Central memory CD4-positive, alpha-beta T cell (primary cell): ENCODE measurements around the gene ROCK1.

Source experiments
- DNase-seq: peaks from one replicate; pipeline ENCODE4 v3.0.0; 2022

ROCK1 gene

DNA sequence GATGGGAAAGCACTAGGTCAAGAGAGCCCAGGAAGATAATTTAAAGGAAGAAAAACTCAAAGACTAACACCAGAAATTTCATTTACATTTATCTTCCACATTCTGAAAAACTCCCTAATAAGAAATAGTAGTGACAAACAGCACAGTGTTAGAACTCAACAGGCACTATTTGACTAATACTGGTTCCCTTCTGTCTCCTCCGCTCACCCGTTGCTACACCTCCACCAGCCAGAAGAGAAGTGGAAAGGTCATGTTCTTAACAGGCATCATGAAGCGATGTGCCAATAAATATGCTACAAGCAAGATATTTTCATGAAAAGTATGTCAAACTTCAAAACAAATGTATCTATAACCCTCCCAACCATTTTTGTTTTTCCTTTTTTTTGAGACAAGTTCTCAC, 5.7 kb downstream of the ROCK1 start:
- no peak for DNase-seq

DNA sequence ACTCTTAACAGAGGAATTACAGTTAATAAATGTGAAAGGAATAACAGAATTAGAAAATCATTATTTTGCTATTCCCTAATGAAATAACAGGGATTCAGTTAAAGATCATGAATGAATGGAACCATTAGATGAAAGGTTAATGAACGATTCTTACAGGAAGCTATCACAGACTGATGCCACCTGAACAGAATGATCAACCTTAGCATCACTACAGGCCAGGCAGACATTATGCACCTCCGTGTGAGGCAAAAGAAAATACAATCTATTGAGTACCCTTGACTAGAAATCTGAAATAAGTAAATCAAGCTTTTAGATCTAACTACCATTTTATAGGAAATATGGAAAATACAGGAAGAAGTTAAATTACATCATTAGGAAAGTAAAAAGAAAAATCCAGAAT, 10.4 kb downstream of the ROCK1 start:
- no peak for DNase-seq

DNA sequence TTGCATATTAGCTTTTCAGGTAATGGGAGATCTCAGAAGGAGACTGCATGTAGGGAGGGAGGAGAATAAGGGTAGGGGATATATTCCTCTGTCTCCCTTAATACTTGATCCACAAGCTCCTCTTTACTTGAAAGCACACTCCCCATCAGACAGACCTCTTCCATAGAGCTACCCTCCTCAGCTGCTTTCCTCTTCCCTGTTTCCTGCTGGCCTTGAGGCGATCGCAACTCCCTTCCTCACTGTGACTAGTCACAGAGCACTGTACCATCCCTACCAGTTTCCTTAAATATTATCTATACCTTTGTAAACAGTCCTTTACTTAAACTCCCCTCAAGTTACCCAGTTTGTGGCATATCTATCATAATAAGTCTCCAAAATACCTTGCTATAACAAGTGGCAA, 10.9 kb downstream of the ROCK1 start:
- DNase-seq: no peak

DNA sequence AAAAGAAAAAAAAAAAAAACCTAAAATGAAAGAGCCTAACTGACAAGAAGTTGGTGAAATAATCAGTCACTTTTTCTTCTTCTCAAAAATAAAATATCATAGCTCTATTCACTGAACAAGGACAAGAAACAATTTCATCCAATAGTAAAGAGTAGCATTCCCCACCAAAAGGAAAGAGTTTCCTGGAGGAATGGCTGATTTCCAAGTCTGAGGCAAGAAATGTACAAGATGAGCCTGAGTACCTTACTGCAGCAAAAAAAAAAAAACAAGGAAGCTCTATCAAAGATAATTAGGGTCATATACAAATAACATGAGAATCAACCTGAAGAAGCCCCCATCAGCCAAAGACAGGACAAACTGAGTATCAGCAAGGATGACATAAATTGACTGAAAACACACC, 11.5 kb downstream of the ROCK1 start:
- no peak for DNase-seq

DNA sequence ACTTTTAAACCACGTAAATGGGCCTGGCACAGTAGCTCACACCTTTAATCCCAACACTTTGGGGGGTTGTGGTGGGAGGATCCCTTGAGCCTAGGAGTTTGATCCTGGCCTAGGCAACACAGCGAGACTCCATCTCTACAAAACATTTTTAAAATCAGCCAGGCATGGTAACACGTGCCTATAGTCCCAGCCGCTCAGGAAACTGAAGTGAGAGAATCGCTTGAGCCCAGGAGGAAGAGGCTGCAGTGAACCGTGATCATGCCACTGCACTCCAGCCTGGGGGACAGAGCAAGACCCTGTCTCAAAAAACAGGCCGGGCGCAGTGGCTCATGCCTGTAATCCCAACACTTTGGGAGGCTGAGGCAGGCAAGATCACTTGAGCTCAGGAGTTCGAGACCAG, 12.2 kb downstream of the ROCK1 start:
- no peak for DNase-seq

DNA sequence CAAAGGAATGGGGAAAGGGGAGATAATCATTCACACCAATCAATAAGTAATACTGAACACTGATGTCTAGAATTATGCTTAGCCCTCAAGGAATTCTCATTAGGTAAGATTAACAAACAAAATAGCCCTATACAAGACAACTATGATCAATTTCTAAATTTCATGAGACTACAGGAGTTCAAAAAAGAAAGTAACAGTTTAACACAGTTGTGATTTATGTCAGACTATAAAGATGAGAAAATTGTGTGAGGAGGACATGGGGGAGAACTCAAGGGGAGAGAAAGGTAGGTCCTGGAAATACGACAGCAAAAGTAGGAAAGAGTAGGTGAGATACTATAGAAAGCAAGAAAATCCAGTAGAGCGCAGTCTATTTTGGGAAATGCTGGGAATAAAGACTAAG, 14.9 kb downstream of the ROCK1 start:
- DNase-seq: no peak

DNA sequence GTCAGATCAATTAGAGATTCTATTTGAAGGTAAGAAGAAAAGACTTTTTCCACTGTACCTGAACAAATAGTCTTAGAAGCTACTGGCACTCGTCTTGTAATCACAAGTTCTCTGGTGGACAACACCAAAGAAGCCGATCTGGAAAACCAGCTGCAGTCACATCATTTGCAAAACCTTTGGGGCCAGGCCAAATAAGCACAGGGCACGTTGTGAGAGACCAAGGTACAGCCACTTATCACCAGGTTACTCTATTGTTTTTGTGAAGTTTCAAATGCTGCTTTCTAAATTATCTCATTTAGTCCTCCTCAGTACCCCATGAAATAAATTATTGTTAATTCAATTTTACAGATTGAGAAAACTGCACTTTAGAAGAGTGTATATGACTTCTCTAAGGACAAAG, 18.5 kb downstream of the ROCK1 start:
- no peak for DNase-seq

DNA sequence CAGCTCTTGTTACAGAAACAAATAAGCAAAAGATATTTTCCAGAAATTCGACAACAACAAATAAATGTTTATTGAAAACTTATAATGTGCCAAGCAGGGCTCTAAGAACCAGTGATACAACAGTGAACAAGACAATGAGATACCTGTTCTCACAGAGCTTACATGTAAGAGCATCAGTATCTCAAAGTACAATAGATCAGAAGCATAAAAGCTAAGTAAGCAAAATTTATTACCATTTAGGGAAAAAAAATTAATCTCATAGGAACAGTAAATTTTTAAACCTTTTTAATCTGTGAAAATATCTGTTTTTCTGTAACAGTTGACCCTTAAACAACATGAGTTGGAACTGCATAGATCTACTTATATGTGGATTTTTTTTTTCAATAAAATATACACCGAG, 20.9 kb downstream of the ROCK1 start:
- no peak for DNase-seq

DNA sequence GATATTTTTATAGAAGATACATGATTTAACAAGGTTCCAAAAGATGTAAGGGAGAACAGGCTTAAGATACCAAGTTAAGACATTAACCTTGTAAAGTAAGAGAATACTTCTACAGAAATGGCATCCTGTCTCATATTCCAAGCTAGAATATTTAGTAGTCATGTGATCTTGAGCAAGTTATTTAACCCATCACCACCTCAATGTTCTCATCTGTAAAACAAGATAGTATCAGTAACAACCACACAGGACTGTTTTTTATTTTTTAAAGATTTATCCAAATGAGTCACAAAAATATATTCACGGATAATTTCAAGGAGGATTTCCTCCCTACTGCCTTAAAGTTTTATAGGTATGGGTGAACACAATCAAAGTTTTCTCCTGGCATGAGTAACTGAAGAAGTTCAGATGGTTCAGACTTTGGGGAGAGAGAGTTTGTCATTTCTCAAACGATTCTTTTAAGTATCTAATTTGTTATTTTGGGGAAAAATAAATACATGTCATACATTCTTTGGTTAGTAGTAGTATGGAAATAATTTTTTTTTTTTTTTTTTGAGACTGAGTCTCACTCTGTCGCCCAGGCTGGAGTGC, 25.9 kb downstream of the ROCK1 start:
- no peak for DNase-seq

DNA sequence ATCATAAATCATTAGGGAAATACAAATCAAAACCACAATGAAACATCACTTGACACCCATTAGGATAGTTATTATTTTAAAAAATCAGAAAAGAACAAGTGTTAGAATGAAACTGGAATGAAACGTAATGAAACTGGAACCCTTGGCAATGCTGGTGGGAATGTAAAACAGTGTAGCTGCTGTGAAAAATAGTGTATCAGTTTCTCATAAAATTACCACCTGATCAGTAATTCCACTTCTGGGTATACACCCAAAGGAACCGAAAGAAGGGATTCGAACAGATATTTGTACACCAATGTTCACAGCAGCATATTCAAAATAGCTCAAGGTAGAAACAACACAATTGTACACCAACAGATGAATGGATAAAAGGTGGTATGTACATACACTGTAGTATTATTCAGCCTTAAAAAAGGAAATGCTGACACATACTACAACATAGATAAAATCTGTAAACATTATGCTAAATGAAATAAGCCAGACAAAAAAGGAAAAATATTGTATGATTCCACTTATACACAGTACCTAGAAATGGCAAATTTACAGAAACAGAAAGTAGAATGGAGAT, 27.0 kb downstream of the ROCK1 start:
- no peak for DNase-seq

DNA sequence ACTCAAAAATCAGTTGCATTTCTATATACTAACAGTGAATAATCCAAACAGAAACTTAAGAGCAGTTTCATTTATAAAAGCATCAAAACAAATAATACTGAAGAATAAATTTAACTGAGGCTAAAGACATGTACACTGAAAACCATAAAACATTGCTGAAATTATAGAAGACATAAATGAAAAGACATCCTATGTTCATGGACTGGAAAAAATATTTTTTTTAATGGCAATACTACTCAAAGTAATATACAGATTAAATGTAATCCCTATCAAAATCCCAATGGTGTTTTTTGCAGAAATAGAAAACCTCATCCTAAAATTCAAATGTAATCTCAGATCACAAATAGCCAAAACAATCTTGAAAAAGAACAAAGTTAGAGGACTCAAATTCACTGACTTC, 28.6 kb downstream of the ROCK1 start:
- DNase-seq: no peak

DNA sequence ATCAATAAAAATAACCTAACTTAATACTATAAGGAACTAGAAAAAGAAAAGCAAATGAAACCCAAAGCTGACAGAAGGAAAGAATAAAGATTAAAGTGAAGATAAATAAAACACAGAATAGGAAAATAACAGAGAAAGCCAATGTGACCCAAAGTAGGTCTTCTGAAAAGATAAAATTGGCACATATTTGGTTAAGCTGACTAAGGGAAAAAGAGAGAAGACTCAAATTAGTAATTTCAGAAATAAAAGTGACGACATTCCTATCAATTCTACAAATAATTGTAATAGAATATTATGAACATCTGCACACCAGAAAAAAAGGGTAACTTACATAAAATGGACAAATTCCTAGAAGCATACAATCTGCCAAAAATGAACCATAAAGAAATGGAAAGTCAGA, 30.2 kb downstream of the ROCK1 start:
- no peak for DNase-seq

DNA sequence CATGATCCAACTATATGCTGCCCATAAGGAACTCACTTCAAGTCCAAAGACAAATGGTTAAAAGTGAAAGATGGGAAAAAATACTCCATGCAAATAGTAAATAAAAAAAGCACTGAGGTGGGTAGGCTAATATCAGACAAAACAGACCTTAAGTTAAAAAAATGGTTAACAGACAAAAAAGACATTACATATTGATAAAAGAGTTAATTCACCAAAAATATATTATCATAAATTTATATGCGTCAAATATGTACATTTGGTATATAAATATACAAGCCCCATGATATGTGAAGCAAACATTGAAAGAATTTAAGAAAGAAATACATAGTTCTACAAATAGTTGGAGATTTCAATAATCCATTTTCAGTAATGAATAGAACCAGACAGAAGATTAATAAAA, 31.0 kb downstream of the ROCK1 start:
- DNase-seq: no peak

DNA sequence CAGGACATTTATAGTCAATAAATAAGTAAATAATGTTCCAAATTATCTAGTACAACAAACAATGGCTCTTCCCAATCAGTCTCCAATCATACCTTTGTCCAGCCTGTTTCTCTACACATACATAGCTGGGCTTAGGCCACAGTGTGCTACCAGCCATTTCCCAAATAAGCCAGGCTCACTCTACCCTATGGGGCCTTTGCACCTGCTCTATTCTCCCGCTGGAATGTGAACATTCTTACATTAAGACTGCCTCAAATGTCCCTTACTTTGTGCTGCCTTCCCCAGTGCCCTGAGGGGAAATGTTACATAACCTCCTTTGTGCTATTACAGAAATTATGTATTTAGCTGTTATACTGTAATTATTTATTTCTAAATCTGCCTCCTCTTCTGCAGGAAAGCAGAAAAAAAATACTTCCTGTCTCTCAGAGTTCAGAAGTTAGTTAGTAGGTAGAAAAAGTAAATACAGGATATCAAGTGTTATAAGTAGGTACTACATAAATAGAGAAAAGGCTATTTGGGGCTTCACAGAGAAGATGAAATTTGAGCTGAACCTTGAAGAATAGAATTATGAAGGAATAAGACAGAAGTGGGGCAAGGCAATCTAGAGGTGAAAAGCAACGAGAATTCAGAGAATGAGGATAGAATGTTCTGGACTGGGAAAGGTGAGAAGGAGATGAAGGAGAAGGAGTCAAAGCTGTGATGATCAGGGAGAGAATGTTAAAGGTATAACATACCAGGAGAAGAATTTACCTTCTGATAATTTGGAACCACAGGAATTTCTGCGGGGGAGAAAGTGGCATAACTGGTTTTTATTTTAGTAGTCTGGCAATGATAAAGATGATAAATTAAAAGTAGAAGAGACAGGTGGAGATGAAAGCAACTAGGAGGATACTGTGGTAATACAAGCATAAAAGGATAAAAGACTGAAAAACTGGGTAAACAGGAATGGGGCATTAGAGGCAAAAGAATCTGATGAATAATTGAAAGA, 37.0 kb downstream of the ROCK1 start:
- DNase-seq: no peak

DNA sequence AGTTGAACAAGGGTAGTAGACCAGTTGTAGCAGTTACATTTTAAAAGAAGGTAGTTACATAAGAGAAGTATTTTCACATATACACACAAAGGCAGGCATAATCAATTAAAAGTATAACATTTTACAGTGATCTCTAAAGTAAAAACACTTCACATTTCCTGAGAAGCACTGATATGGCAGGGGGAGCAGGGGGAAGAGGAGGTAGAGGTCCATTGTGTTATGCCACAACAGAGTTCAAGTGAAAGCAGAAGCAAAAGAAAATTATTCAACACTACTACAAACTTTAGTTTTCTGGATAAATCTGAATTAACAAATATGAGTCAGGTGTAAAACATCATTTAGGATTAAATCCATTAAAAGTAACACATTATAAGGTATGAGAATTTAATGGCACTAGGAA, 38.4 kb downstream of the ROCK1 start:
- DNase-seq: no peak

DNA sequence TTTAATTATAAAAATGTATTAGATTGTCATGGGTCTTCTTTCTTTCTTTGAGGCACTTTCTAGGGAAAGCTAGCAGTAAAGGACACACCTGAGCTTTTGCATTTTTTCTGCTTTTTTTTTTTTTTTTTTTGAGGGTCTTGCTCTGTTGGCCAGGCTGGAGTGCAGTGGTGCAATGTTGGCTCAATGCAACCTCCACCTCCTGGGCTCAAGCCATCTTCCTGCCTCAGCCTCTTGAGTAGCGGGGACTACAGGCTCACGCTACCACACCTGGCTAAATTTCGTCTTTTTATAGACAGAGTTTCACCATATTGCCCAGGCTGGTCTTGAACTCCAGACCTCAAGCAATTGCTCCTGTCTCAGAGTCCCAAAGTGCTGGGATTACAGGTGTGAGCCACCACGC, 40.5 kb downstream of the ROCK1 start:
- no peak for DNase-seq

DNA sequence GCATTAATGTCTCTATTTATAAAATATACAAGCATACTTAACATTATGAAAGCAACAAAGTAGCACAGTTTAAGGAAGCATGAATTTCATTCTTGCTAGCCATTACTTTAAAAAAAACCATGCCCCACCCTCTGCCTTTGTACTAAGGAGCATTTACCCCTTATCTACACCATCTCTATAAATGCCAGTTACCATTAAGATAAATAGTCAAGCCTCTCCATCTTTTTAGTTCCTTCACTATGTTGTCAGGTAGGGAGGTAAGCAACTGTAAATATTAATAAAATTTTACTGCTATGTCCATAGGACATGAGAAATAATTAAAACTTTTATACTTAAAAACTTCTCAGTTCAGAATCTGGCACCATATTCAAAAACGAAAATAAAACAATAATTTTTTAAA, 42.1 kb downstream of the ROCK1 start:
- DNase-seq: no peak

DNA sequence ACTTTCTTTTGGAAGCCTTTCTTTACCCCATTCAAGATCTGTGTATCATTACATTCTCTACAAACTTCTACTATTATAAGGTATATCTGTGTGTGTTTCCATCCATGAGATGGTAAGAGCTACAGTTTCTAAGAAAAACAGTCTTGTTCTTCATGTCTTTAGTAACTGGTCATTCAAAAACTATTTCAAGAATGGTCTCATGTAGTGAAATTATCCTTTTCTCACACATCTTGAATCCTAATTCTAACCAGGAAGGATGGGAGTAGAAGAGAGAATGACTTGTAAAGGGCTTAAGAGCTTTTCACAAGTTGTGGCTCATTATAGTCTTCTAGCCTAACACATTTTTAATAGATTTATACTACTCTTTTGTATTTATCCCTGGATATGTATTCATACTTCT, 47.3 kb downstream of the ROCK1 start:
- no peak for DNase-seq

DNA sequence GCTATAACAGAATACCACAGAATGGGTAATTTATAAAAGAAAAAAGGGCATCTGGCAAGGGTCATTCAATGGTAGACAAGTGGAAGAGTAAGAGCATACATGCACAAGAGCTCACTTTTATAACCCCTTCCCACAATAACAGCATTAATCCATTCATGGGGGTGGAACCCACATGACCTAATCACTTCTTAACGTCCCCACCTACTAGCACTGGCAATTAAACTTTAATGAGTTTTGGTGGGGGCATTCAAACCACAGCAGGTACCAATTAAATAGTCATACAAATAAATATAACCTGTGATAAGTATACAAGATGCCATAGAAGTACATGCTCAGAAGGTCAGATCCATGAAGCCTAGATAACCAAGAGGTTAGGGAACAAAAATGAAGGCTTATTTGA, 48.6 kb downstream of the ROCK1 start:
- no peak for DNase-seq

DNA sequence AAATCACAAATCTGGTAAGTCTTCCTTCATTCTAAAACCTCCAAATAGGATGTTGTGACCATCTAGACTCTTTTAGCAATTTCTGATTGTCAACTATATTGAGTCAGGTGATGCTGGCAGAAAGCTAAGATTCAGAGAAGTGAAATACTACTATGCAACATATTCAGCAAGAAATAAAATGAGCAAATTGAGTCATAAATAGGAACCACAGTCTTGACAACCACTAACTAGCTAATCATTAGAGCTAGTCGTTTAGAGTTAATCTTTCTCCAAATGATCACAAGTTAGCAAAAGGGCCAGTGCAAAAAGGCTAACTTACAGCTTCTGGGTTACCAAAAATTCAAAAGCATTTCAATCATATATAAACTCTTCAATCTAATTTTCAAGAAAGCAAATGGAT, 54.5 kb downstream of the ROCK1 start:
- no peak for DNase-seq

DNA sequence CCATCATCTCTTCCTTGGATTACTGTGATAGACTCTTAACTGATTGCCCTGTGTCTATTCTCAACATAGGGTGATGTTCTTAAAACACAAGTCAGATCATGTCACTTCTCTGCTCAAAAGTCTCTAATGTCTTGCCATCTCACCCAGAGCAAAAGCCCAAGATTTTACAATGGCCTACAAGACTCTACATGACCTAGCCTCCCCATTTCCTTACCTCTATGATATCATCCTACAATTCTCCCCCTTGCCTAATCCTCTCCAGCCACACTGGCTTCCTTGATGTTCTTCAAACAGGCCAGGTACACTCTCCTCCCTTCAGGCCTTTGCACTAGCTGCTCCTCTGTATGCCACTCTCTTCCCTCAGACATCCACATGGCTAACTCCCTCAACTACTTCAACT, 55.1 kb downstream of the ROCK1 start:
- no peak for DNase-seq

DNA sequence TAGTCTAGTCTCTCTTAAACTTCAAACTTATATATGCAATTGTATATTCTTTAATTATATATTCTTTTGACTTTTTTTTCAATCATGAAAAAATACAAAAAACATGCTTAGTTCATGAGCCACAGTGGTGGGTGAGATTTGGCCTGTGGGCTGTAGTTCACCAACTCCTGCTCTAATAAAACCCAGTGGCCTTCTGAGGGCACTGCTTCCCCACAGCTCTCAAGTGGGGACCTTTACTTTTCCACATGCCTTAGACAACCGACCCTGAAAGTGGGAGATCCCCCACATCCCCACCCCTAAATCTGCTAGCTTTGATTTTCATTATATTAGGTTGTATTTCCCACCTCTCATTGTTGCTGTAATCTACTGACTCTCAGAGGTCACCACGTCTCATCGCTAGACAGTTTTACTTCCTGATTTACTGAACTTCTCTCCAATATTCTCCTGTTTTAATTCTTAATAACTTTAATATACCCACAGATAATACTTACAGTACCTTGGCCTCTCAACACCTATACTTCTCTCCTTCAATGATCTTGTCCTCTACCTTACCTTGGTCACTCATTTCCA, 57.3 kb downstream of the ROCK1 start:
- DNase-seq: no peak

DNA sequence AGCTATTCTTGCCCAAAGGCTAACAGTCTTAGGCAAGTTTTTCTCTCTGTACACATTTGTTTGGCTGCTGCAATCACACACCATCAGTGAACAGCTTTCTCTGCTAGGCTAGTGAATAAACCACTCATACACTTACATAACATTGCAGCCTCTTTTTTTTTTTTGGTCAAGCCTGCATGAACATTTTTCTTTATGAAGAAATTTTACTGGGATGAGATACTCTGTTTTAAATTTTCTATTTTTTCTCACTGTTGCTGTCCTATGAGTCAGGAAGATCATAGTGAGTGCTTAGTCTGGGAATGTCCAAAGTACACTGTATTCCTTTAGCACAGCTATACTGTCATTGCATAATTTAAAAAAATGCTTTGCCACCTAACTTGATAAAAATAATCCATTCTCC, 58.5 kb downstream of the ROCK1 start:
- no peak for DNase-seq

DNA sequence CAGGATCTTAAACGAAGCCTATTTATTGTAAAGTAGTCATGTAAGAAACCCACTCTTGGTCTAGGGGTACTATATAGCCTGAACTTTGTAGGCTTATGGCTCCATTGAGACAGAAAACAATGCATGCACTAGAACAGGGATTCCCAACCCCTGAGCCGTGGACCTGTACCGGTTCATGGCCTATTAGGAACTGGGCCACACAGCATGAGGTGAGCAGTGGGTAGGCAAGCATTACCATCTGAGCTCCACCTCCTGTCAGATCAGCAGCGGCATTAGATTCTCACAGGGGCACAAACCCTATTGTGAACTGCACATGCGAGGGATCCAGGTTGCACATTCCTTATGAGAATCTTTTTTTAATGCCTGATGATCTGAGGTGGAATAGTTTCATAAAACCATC, 59.2 kb downstream of the ROCK1 start:
- DNase-seq: no peak
